Measurements from ENCODE around the gene GSTT4.
"Not testable (repeated sequence)": the region's sequence is repeated elsewhere in the genome, so short reads cannot be mapped to it uniquely, and the experiment has no call there.

GRCh38 chr22:23979557-23980240 is 25.6 kb downstream of the GSTT4 start, which contains the start of gene GSTT2:
- not testable (repeated sequence) for TF ChIP-seq CTCF (conservative IDR thresholded peaks at IDR 0.05 in 1 of 2, IDR thresholded peaks at IDR 0.05 in 1 of 2; ENCODE audit: extremely low read depth in 1 of 2, insufficient read depth in 1 of 2, low read depth in 1 of 2, low read length in 2 of 2); EZH2 (IDR thresholded peaks at IDR 0.05; ENCODE audit: borderline replicate concordance, low read length)

Data from mammary epithelial cell (primary cell).